NCI-H510A (cell line): Measurements from ENCODE around the gene CFAP45.
"Not testable (repeated sequence)": the region's sequence is repeated elsewhere in the genome, so short reads cannot be mapped to it uniquely, and the experiment has no call there.

Experiments
- DNase-seq: peaks from one replicate; lab custom pipeline; 2025; lab: John Stamatoyannopoulos, UW

The CFAP45 gene

GRCh38 chr1:159904036-159904435 lies 4.1 kb upstream of the CFAP45 start:
- not testable (repeated sequence) for DNase-seq

GRCh38 chr1:159902541-159902940 lies 2.6 kb upstream of the CFAP45 start:
- DNase-seq = no peak

GRCh38 chr1:159900755-159901360 lies 893 bp upstream of the CFAP45 start:
- no peak for DNase-seq

- not testable (repeated sequence) for DNase-seq
These were observed 331 bp downstream of the CFAP45 start for GRCh38 chr1:159899634-159900033.

- DNase-seq = no peak
These were observed 1.4 kb downstream of the CFAP45 start for GRCh38 chr1:159898527-159898926.

GRCh38 chr1:159897962-159898361 lies 2.0 kb downstream of the CFAP45 start:
- DNase-seq = no peak

- DNase-seq = no peak
These were observed 3.4 kb downstream of the CFAP45 start for GRCh38 chr1:159896546-159896930.

- DNase-seq = no peak
These were observed 4.0 kb downstream of the CFAP45 start for GRCh38 chr1:159895836-159896545.

GRCh38 chr1:159895286-159895685 lies 4.7 kb downstream of the CFAP45 start:
- no peak for DNase-seq

- DNase-seq = no peak
These were observed 7.0 kb downstream of the CFAP45 start for GRCh38 chr1:159892944-159893343.

- DNase-seq = peak; percentile 81
These were observed 8.4 kb downstream of the CFAP45 start for GRCh38 chr1:159891275-159892157.

- DNase-seq = no peak
These were observed 9.6 kb downstream of the CFAP45 start for GRCh38 chr1:159890390-159890789.

- no peak for DNase-seq
These were observed 10.1 kb downstream of the CFAP45 start for GRCh38 chr1:159889821-159890252.

- DNase-seq = no peak
These were observed 10.8 kb downstream of the CFAP45 start for GRCh38 chr1:159889202-159889601.

GRCh38 chr1:159884296-159884695 lies 15.7 kb downstream of the CFAP45 start:
- no peak for DNase-seq

- DNase-seq = no peak
These were observed 16.8 kb downstream of the CFAP45 start for GRCh38 chr1:159883134-159883533.

- no peak for DNase-seq
These were observed 17.5 kb downstream of the CFAP45 start for GRCh38 chr1:159882527-159882862.

GRCh38 chr1:159881622-159882526 lies 18.1 kb downstream of the CFAP45 start:
- DNase-seq = peak; percentile 89

GRCh38 chr1:159880430-159880829 lies 19.5 kb downstream of the CFAP45 start:
- no peak for DNase-seq

GRCh38 chr1:159879977-159880376 lies 20.0 kb downstream of the CFAP45 start:
- no peak for DNase-seq

GRCh38 chr1:159879136-159879535 lies 20.8 kb downstream of the CFAP45 start:
- no peak for DNase-seq
